Esophagus mucosa (tissue), 1 donor: ENCODE data around the gene SDCCAG8. TPM values are rescaled to one million over a fixed set of nuclear protein-coding genes. Genes with fewer than 3 reads are reported as not detected.
A peak's percentile ranks its signal among the peaks of the same experiment; 100 is the strongest.

Experiments used
- ATAC-seq: fragments of 200-7000 bp; cut with Tn5 transposase; one replicate; pipeline ENCODE4 v1.9.1; 2020
- total RNA-seq: library from RNA; stranded (reverse); gene quantifications from one replicate; pipeline ENCODE4 v1.2.4, GENCODE V29; 2023
- donor health status: DM: yes; HTN: yes; CAD: no.

The SDCCAG8 gene
- total RNA-seq, 1 donor from 2014 or later = 30.1 TPM

DNA sequence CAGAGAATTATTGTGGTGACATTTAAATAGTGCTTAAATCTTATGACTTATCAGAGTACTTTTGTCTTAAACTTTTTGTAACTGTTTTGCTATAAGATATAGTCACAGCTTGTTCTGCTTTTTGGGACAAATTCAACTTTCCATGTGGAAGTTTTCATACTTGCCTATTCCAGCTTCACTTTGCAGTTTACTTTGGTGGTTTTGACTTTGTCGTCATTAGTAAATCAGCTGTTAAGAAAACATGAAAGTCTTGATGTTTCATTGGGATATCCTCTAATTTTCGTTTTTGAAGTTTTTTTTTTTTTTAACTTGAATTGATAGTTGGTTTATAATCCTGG is 31.3 kb downstream of the SDCCAG8 start:
- no peak for ATAC-seq

- ATAC-seq = peak; percentile 94
Measured at GRCh38 chr1:243287652-243288051, 31.8 kb downstream of the SDCCAG8 start.

DNA sequence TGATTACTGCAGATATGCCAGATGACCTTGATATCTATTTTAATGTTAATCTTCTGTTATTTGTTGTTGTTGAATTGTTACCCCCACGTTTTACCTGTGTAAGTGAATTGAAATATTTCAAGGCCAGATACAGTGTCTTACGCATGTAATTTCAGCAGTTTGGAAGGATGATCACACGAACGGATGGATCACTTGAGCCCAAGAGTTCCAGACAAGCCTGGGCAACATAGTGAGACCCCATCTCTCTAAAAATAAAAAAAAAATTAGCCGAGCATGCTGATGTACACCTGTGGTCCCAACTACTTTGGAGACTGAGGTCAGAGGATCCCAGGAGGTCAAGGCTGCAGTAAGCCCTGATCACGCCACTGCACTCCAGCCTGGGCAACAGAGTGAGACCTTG is 32.2 kb downstream of the SDCCAG8 start:
- ATAC-seq = no peak

GRCh38 chr1:243291292-243291691 is 35.5 kb downstream of the SDCCAG8 start:
- ATAC-seq = no peak

- ATAC-seq = no peak
Measured at GRCh38 chr1:243292117-243292516, 36.3 kb downstream of the SDCCAG8 start.

GRCh38 chr1:243293941-243294722 is 38.3 kb downstream of the SDCCAG8 start:
- ATAC-seq = peak; percentile 23

GRCh38 chr1:243294723-243295121 is 38.9 kb downstream of the SDCCAG8 start:
- peak; percentile 84 for ATAC-seq

- no peak for ATAC-seq
Measured at GRCh38 chr1:243299069-243299468, 43.2 kb downstream of the SDCCAG8 start.

- ATAC-seq = no peak
Measured at GRCh38 chr1:243301059-243301458, 45.2 kb downstream of the SDCCAG8 start.

DNA sequence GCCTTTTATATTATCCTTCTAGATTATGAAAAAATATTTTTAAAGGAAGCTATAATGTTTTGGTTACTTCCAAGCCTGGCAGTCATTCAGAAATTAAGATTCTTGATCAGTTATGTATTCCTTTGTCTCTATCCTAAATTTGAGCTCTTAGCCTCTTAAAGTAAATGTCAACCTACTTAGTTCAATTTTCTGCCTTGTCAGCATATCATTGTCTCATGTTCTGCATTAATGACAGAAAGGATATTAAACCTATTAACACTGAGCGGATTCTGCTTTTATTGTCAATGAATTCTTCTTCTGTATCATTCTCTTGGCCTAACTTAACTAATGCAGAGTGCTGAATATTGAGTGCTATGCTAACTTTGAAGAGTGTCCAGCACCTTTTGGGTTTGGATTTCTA is 56.0 kb downstream of the SDCCAG8 start:
- no peak for ATAC-seq

GRCh38 chr1:243312952-243313634 is 57.3 kb downstream of the SDCCAG8 start:
- ATAC-seq = peak; percentile 80

GRCh38 chr1:243313635-243314536 is 58.0 kb downstream of the SDCCAG8 start:
- no peak for ATAC-seq

DNA sequence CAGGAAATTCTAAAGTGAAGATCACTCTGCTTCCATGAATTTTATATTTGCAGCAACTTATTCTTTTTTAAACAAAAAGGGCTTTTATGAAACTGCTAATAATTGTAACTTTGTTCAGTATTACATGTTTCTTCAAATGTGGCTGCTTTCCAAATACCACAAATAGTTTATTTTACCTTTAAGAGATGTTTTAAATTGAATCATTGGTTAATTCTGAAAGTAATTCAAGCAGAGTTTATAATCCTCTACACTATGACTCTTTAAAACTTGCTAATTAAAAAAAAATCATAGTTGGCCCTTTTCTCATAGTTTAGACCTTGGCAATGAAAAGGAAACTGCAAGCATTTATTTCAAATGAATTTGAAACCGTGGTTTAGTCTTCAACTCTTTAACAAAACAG is 59.6 kb downstream of the SDCCAG8 start:
- ATAC-seq = no peak

- no peak for ATAC-seq
Measured at GRCh38 chr1:243315893-243316292, 60.1 kb downstream of the SDCCAG8 start.

DNA sequence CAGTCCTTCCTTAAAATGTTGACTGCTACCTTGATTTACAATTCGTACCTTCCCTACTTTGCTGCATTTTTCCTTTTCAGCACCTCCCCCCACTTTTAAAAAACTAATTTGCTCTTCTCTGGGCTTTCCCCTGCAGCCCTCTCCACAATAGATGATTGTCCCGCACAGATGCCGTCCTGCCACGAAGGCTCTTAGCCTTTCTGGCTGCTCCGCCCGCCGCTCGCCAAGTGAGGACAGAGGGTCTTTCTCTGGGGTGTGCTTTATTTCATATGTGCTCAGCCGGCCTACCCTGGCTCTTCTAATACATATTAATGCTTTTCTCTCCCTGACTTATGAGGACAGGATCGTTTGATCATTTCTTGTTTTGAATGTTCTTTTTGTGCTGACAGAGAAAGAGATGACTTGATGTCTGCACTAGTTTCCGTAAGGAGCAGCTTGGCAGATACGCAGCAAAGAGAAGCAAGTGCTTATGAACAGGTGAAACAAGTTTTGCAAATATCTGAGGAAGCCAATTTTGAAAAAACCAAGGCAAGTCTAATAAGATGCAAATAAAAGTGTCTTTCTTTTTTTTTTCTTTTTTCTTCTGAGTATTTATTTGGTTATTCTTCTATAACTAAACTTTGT is 60.6 kb downstream of the SDCCAG8 start:
- no peak for ATAC-seq

GRCh38 chr1:243320224-243320623 is 64.4 kb downstream of the SDCCAG8 start:
- ATAC-seq = no peak

DNA sequence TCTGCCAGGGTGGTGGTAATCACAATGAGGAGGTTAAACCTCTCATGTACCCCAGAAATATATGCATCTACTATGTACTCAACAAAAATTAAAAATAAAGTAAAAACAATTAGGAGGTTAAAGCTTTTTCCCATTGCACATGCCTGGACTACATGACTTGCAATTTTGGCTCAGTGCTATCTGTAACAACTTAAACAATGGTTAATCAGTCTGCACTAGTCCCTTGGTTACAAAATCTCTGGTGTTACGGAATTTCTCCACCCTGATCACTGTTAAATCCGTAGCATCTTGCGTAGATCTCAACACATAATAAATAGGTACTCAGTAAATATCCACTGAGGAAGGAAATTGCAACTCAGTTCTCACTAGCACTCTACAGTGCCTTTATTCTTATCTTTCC is 66.5 kb downstream of the SDCCAG8 start:
- no peak for ATAC-seq

DNA sequence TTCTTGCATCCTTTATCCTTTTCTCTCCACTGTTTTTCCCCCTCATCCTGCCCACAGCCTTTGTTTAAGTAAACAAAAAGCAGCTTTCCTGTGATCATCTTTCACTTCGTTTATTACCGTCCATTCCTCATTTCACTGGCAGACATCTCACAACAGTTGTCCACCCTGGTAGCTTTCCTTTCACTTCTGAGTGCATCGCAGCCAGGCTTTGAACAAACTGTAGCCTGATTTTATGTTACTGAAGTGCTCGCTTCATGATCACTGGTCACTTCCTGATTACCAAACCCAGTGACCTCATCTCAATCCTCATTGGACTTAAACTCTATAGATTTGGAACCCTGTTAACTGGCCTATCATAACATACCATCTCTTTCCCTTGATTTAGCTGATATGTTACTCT is 67.7 kb downstream of the SDCCAG8 start:
- ATAC-seq = no peak

GRCh38 chr1:243325305-243325890 is 69.6 kb downstream of the SDCCAG8 start:
- ATAC-seq = peak; percentile 60

DNA sequence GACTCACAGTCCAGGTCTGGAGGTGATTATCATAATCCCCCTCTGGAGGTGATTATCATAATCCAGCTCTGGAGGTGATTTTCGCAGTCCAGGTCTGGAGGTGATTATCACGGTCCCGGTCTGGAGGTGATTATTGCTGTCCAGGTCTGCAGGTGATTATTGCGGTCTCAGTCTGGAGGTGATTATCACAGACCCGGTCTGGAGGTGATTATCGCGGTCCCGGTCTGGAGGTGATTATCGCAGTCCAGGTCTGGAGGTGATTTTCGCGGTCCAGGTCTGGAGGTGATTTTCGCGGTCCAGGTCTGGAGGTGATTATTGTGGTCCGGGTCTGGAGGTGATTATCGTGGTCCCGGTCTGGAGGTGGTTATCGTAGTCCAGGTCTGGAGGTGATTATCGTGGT is 76.6 kb downstream of the SDCCAG8 start:
- no peak for ATAC-seq

- ATAC-seq = no peak
Measured at GRCh38 chr1:243335292-243335691, 79.5 kb downstream of the SDCCAG8 start.

DNA sequence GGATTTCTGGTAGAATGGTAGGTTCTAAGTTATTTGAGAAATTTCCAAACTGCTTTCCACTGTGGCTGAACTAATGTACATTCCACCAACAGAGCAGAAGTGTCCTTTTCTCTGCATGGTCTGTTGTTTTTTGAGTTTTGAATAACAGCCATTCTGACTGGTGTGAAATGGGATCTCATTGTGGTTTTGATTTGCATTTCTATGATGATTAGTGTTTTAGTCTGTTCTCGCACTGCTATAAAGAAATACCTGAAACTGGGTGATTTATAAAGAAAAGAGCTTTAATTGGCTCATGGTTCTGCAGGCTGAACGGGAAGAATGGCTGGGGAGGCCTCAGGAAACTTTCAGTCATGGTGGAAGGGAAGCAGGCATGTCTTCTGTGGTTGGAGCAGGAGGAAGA is 80.3 kb downstream of the SDCCAG8 start:
- ATAC-seq = no peak
